Spinal cord (tissue), 10 donors: Measurements from ENCODE around the gene AUTS2. TPM values are rescaled to one million over a fixed set of nuclear protein-coding genes. Genes with fewer than 3 reads are reported as not detected.
"Not testable (repeated sequence)": the region's sequence is repeated elsewhere in the genome, so short reads cannot be mapped to it uniquely, and the experiment has no call there.

ENCODE experiments used
- DNase-seq, 6 donors: peaks; one replicate each; pipeline versions ENCODE4 v3.0.0 to v3.0.0-alpha.2; 2013 to 2015; ENCODE audit warnings: low spot score in 6 of 6, low read depth in 4 of 6
- H3K27ac ChIP-seq: one replicate; pipeline ENCODE4 v1.5.1; 2013; ENCODE audit warnings: low read depth, low read length, control low read depth
- H3K27me3 ChIP-seq: one replicate; pipeline ENCODE4 v1.6.1; 2013; ENCODE audit warnings: low read length; ENCODE audit not compliant: control insufficient read depth, insufficient read depth
- H3K36me3 ChIP-seq: one replicate; pipeline ENCODE4 v1.6.1; 2013; ENCODE audit warnings: low read length; ENCODE audit not compliant: control insufficient read depth, insufficient read depth
- H3K4me1 ChIP-seq: one replicate; pipeline ENCODE4 v1.6.1; 2013; ENCODE audit warnings: low read length; ENCODE audit not compliant: control insufficient read depth, insufficient read depth
- H3K4me3 ChIP-seq: one replicate; pipeline ENCODE4 v1.5.1; 2013; ENCODE audit warnings: low read depth, low read length, control low read depth
- H3K9me3 ChIP-seq: one replicate; pipeline ENCODE4 v1.6.1; 2013; ENCODE audit warnings: low read length; ENCODE audit not compliant: control insufficient read depth, insufficient read depth
- WGBS: methylation state at CpG from one replicate; pipeline ENCODE4 v1.1.5; 2013; ENCODE audit warnings: missing lambda C conversion rate; ENCODE audit not compliant: insufficient coverage; 5-methylcytosine and 5-hydroxymethylcytosine counted together
- polyA plus RNA-seq, 2 donors: library from polyadenylated mRNA; unstranded; fragments of 120-200 nt; gene quantifications; one replicate each; pipeline ENCODE4 v1.2.1, GENCODE V29; 2013; ENCODE audit not compliant: insufficient read length in 2 of 2
- total RNA-seq, 2 donors: library from RNA; depleted of rRNA in 1 of 2; stranded (reverse); fragments of 120-200 nt in 1 of 2; fragments of >200 nt in 1 of 2; gene quantifications; one replicate each; pipeline versions ENCODE4 v1.2.3 to v1.2.4, GENCODE V29; 2013 to 2014
- donor health status: healthy.

AUTS2 gene
- total and polyA plus RNA-seq, 4 donors = 56.2 to 214 (median 135) TPM

DNA sequence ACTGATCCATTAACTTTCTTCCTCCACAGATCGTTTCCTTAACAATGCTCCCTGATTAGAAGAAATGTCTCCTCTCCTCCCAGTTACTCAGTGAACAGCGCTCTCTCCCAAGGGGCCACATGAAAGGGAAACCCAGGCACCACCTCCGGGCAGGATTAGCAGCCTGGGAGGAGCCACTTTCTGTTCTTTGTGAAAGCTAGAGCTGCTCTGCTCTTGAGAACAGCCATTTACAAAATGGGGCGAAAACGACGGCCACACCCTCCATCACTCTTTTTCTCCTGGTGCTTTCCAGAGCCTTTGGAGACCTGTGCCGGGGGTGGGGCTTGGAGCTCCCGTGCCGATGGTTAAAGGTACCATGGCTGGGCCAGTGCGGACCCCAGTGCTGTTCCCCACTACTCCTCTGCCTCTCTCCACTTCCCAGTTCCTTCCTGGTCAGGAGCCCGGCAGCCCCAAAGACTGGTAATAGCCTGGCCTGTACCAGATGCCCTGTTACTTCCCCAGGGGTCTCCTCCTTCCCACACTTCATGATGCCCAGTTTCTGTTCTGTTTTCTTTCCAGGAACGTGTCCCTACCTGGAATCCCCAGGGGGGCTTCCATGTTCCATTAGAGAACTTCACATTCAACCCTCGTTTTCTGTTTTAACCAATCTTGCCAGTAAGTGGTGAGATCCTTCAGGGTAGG, 1130.7 kb downstream of the AUTS2 start:
- Histone ChIP-seq H3K4me1 (peaks cover 29% of the 10 kb centered on the region), H3K36me3 (no peaks in the 10 kb centered on the region), H3K27ac (peak overlapping the region; percentile 10), H3K4me3 (no peak overlapping the region), H3K9me3 (no peaks in the 10 kb centered on the region), H3K27me3 (no peaks in the 10 kb centered on the region)
- peak in 2 of 6 donors; percentile 58 to 61 for DNase-seq
- WGBS = 51% methylated on average over 9 of the region's 13 CpGs

DNA sequence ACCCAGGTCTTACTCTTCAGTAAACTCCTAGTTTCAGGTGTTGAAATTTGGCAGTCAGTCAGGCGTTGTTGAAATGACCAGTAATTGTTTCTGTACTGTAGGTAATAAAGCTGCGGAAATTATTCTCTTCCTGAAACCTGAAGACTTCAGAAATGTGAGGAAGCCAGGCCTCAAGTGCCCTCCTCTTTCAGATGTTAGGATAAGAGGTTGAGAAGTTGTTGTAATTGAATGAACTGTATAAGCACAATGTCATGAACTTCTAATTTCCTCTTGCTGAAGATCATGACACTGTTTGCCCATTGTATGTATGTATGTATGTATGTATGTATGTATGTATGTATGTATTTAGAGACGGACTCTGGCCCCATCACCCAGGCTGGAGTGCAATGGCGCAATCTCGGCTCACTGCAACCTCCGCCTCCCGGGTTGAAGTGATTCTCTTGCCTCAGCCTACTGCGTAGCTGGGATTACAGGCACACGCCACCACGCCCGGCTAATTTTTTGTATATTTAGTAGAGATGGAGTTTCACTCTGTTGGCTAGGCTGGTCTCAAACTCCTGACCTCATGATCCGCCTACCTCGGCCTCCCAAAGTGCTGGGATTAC, 1131.4 kb downstream of the AUTS2 start:
- peaks cover 31% of the 10 kb centered on the region for H3K4me1 ChIP-seq

GRCh38 chr7:70730451-70731110, 1132.3 kb downstream of the AUTS2 start:
- DNase-seq = no peak
- 80% methylated on average over 1 of the region's 7 CpGs for WGBS
- Histone ChIP-seq H3K27ac (no peak overlapping the region), H3K27me3 (no peaks in the 10 kb centered on the region), H3K36me3 (no peaks in the 10 kb centered on the region), H3K9me3 (no peaks in the 10 kb centered on the region), H3K4me1 (peaks cover 32% of the 10 kb centered on the region), H3K4me3 (no peak overlapping the region)

More for the DNA sequence above, 1131.4 kb downstream of the AUTS2 start:
- 100% methylated on average over 6 of the region's 13 CpGs for WGBS
- H3K36me3 ChIP-seq, H3K9me3 ChIP-seq, DNase-seq, H3K27me3 ChIP-seq, H3K4me3 ChIP-seq, H3K27ac ChIP-seq: not testable (repeated sequence)

- no peak overlapping the region for H3K4me3 ChIP-seq
- no peak overlapping the region for H3K27ac ChIP-seq
- no peaks in the 10 kb centered on the region for H3K27me3 ChIP-seq
- peaks cover 29% of the 10 kb centered on the region for H3K4me1 ChIP-seq
- DNase-seq = no peak
- WGBS = no CpG with 5 or more reads among the region's 2 CpGs
- no peaks in the 10 kb centered on the region for H3K36me3 ChIP-seq
- no peaks in the 10 kb centered on the region for H3K9me3 ChIP-seq
Observed at GRCh38 chr7:70733090-70733489, 1134.8 kb downstream of the AUTS2 start.

GRCh38 chr7:70734411-70734810, 1136.1 kb downstream of the AUTS2 start:
- Histone ChIP-seq H3K4me3 (no peak overlapping the region), H3K27me3 (no peaks in the 10 kb centered on the region), H3K36me3 (no peaks in the 10 kb centered on the region), H3K4me1 (peaks cover 28% of the 10 kb centered on the region), H3K27ac (no peak overlapping the region), H3K9me3 (no peaks in the 10 kb centered on the region)
- DNase-seq = peak in 1 of 6 donors; percentile 52
- no CpG with 5 or more reads among the region's 2 CpGs for WGBS

DNA sequence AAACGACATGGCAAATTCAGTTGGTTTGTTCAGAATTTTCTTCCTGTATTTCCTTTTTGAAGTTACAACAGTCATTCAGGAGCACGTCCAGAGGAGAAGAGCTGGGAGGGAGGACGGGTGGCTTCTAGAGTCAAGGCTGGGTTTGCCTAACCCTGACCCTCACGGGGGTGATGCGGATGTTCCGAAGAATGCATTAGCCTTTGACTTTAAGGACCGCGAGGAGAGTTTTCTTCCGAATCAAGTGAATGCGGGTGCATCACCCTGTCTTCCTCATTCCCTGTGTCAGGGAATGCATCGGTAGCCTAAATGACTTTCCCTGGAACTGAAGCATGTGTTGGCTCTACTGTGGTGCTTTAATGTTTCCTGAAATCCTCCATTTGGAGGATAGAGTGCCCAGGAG, 1137.0 kb downstream of the AUTS2 start:
- peaks cover 33% of the 10 kb centered on the region for H3K4me1 ChIP-seq
- H3K27ac ChIP-seq = peak overlapping the region; percentile 22
- no peaks in the 10 kb centered on the region for H3K27me3 ChIP-seq
- no peak for DNase-seq
- H3K4me3 ChIP-seq = no peak overlapping the region
- WGBS = 62% methylated on average over 8 of the region's 11 CpGs
- H3K9me3 ChIP-seq = no peaks in the 10 kb centered on the region
- no peaks in the 10 kb centered on the region for H3K36me3 ChIP-seq

DNA sequence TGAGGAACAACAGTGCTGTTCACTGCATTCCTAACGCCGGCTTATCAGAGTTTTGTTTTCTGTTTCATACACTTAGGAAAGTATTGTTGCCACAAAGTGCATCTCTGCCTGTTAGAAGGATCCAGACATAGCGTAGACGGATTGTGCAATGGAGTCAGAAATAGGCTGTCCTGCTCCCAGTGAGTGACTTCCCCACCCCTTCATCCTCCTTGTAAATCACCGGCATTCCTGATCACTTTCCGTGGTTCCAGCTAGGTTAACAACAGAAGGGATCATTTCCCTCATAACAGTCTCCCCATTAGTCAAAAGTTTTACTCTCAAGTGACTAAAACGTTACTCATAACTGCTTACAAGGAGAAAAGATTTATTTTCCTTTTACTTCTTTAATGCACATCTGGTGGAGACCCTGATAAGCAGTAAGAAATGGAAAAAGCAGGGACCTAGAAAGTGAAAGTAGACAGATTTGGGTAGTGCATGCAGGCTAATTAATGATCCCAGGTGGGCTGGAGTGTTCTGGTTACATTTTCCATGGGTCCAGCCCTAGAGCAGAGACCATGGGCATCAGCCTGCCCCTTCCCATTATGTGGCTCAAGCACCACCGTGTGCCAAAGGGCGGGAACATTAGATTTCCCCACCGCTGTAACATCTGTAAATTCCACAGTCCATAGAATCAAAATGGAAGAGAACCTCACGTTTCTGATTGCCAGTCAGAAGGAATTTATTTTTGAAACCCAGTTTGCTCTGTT, 1138.6 kb downstream of the AUTS2 start:
- Histone ChIP-seq H3K36me3 (no peaks in the 10 kb centered on the region), H3K27me3 (no peaks in the 10 kb centered on the region), H3K4me3 (peak overlapping the region; percentile 1), H3K4me1 (peaks cover 33% of the 10 kb centered on the region), H3K9me3 (no peaks in the 10 kb centered on the region), H3K27ac (peak overlapping the region; percentile 57)
- DNase-seq = no peak
- WGBS = 21% methylated on average over 7 of the region's 11 CpGs

DNA sequence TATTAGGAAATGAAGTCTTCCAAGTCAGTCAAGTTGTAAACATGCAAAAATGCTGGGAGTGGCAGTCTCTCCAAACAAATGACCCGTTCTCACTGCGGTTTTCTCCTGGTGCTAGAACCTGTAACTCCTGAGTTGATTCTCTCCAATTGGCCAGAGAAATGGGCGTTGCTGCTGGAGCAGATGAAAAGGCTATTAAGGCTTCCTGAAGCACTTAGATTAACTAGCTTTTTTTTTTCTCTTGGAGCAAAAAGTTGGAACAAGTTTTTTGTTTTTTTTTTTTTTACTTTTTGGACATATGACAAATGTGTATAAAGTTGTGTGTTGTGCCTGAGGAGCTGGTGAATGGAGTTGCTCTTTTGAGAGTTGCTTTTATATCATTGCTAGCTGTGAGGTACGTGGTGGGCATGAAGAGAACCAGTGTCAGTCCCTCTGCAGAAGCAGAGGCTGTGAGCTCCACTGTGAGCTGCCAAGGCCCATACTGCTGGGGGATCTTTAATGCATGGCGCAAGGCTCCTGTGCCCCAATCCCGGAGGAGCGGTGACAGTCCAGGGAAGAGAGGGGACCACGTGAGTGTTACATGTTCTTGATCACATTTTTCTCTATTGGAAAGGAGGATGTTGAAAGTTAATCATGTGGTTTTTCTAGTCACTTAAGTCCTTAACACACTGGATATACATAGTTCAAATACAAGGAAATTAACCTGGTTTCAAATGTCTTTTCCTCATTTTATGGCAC, 1140.0 kb downstream of the AUTS2 start:
- no peaks in the 10 kb centered on the region for H3K9me3 ChIP-seq
- peak in 4 of 6 donors; percentile 26 to 78 (median 54) for DNase-seq
- no peaks in the 10 kb centered on the region for H3K27me3 ChIP-seq
- no peak overlapping the region for H3K4me3 ChIP-seq
- H3K27ac ChIP-seq = peak overlapping the region; percentile 57
- no peaks in the 10 kb centered on the region for H3K36me3 ChIP-seq
- peaks cover 33% of the 10 kb centered on the region for H3K4me1 ChIP-seq
- 33% methylated on average over 7 of the region's 8 CpGs for WGBS

GRCh38 chr7:70739646-70740210, 1141.5 kb downstream of the AUTS2 start:
- Histone ChIP-seq H3K4me3 (no peak overlapping the region), H3K27ac (peak overlapping the region; percentile 40), H3K4me1 (peaks cover 30% of the 10 kb centered on the region), H3K36me3 (no peaks in the 10 kb centered on the region), H3K9me3 (no peaks in the 10 kb centered on the region), H3K27me3 (no peaks in the 10 kb centered on the region)
- no peak for DNase-seq
- WGBS = 26% methylated on average over 6 of the region's 7 CpGs
